NB4 (cell line): Measurements from ENCODE around the gene EDEM1.
A peak's percentile ranks its signal among the peaks of the same experiment; 100 is the strongest.
"Not testable (repeated sequence)": the region's sequence is repeated elsewhere in the genome, so short reads cannot be mapped to it uniquely, and the experiment has no call there.

Experiments used
- DNase-seq: peaks from one replicate; pipeline ENCODE4 v3.0.0; 2010; ENCODE audit warnings: low read depth
- H3K4me3 ChIP-seq: one replicate; pipeline ENCODE4 v1.5.1; 2011; ENCODE audit warnings: mild to moderate bottlenecking, low read depth, low read length, moderate library complexity
- MYC ChIP-seq: IDR thresholded peaks from 2 replicates; pipeline ENCODE4 v1.6.1; 2011; ENCODE audit warnings: low read depth, low read length
- POLR2A ChIP-seq: IDR thresholded peaks from 2 replicates; pipeline ENCODE4 v1.6.1; 2011; ENCODE audit warnings: mild to moderate bottlenecking; ENCODE audit not compliant: insufficient read length; ENCODE audit errors: extremely low read depth
- TF ChIP-seq, protein P1 (sequence below): IDR thresholded peaks from one replicate; pipeline ENCODE4 v1.5.1; 2012; ENCODE audit warnings: low read depth, low read length
- TF ChIP-seq, protein P2 (sequence below): IDR thresholded peaks from 2 replicates; pipeline ENCODE4 v1.6.1; 2011; ENCODE audit warnings: low read depth, low read length

EDEM1 gene

GRCh38 chr3:5144316-5144994 is 43.1 kb upstream of the EDEM1 start:
- TF ChIP-seq POLR2A: no peak
- TF ChIP-seq, protein P1, sequence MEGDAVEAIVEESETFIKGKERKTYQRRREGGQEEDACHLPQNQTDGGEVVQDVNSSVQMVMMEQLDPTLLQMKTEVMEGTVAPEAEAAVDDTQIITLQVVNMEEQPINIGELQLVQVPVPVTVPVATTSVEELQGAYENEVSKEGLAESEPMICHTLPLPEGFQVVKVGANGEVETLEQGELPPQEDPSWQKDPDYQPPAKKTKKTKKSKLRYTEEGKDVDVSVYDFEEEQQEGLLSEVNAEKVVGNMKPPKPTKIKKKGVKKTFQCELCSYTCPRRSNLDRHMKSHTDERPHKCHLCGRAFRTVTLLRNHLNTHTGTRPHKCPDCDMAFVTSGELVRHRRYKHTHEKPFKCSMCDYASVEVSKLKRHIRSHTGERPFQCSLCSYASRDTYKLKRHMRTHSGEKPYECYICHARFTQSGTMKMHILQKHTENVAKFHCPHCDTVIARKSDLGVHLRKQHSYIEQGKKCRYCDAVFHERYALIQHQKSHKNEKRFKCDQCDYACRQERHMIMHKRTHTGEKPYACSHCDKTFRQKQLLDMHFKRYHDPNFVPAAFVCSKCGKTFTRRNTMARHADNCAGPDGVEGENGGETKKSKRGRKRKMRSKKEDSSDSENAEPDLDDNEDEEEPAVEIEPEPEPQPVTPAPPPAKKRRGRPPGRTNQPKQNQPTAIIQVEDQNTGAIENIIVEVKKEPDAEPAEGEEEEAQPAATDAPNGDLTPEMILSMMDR: no peak
- no peak for TF ChIP-seq MYC
- TF ChIP-seq, protein P2, sequence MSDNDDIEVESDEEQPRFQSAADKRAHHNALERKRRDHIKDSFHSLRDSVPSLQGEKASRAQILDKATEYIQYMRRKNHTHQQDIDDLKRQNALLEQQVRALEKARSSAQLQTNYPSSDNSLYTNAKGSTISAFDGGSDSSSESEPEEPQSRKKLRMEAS: no peak
- DNase-seq: peak; percentile 60
- H3K4me3 ChIP-seq: no peak overlapping the region

DNA sequence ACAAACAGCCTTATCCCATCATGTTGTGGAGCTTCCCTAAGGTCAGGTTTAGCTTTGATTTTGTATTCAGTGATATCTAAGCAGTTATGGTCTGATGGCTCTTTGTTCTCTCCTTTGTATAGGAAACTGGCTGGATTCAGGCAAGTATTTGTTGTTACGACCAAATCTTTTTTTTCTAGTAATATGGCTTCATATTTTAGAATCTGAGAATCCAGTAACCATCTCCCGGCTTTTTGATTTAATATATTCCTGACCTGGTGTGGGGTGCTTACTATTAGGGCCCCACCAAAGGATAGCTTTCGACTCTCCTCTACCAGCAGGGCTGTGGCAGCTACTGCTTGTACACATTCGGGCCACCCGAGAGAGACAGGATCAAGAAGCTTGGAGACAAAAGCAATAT is 42.4 kb upstream of the EDEM1 start:
- no peak for DNase-seq
- no peak for TF ChIP-seq POLR2A
- no peak for TF ChIP-seq MYC
- TF ChIP-seq, protein P1: no peak
- TF ChIP-seq, protein P2: no peak
- H3K4me3 ChIP-seq: no peak overlapping the region

- not testable (repeated sequence) for H3K4me3 ChIP-seq, DNase-seq
Observed at GRCh38 chr3:5147152-5147551, 40.4 kb upstream of the EDEM1 start.

DNA sequence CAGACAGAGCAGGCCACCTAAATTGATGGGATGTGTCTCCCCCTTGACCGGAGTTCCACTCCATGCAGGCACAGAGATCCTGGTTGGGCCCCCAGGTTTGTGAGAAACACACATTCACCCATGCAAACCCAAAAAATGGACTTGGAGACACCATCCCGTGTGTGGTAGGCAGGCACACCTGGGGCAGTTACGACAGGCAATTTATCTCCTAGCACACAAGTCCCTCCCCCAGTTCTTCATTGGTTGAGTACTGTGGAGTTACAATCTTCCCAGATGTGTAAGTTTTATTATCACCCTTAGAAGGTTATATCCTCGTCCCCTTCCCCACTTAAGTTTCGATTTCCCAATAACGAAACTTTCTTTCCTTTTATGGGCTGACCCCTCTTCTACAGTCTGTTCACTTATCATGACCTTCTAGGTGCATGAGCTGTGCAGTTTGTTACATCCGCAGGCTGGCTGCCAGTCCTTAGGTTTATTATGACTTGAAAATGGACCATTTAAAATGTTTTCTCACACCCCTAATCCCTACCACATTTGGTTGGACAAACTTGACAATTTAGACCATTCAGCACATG is 38.1 kb upstream of the EDEM1 start:
- TF ChIP-seq, protein P1: no peak
- no peak for TF ChIP-seq MYC
- no peak for TF ChIP-seq POLR2A
- TF ChIP-seq, protein P2: no peak
- H3K4me3 ChIP-seq: no peak overlapping the region
- DNase-seq: no peak

GRCh38 chr3:5151586-5151985 is 35.9 kb upstream of the EDEM1 start:
- no peak for TF ChIP-seq MYC
- TF ChIP-seq POLR2A: no peak
- TF ChIP-seq, protein P2: no peak
- TF ChIP-seq, protein P1: no peak
- no peak for DNase-seq

GRCh38 chr3:5153074-5153473 is 34.4 kb upstream of the EDEM1 start:
- H3K4me3 ChIP-seq: no peak overlapping the region
- no peak for TF ChIP-seq MYC
- TF ChIP-seq POLR2A: no peak
- TF ChIP-seq, protein P1: no peak
- TF ChIP-seq, protein P2: no peak
- no peak for DNase-seq

More at GRCh38 chr3:5151586-5151985, 35.9 kb upstream of the EDEM1 start:
- no peak overlapping the region for H3K4me3 ChIP-seq
